GM18873 (cell line): ENCODE results near the gene TMEM151B.
A peak's percentile ranks its signal among the peaks of the same experiment; 100 is the strongest.
"Not testable (repeated sequence)": the region's sequence is repeated elsewhere in the genome, so short reads cannot be mapped to it uniquely, and the experiment has no call there.

Experiments
- ATAC-seq: cut with Tn5 transposase; IDR thresholded peaks from one replicate; pipeline ENCODE4 v1.9.1; 2021; ENCODE audit warnings: mild to moderate bottlenecking, moderate library complexity, moderate number of reproducible peaks; ENCODE audit not compliant: unreplicated experiment, low FRiP score

Gene TMEM151B

GRCh38 chr6:44269921-44270525 lies at the start of gene TMEM151B:
Gene TMEM151B (plus strand): TSS chr6:44270450. CDS start chr6:44270743, 293 bp downstream.
- no peak for ATAC-seq

GRCh38 chr6:44220913-44221290 lies 49.3 kb upstream of the TMEM151B start:
- no peak for ATAC-seq

GRCh38 chr6:44221291-44221960 lies 48.8 kb upstream of the TMEM151B start:
- ATAC-seq = peak; percentile 42

DNA sequence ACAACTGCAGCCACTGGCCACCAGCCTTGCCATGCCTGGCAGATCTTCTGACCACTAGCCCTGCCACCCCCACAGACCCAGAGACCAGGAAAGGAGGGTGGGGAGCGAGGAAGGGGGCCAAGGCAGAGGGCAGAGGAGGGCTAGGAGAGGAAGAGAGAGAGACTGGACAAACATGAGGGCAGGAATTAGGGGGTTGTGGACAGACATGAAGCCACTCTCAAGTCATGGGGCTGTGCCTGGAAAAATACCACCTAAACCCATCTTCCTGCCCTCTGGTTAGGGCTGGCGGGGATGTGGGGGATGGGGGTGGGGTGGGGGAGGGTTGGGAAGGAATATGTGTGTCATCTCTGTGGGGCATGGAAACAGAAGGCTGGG lies 48.3 kb upstream of the TMEM151B start:
- no peak for ATAC-seq

- no peak for ATAC-seq
Observed at GRCh38 chr6:44222486-44223318, 47.5 kb upstream of the TMEM151B start.

- no peak for ATAC-seq
Observed at GRCh38 chr6:44223319-44224028, 46.8 kb upstream of the TMEM151B start, which contains the start of gene SLC29A1. Gene SLC29A1 (plus strand): TSS chr6:44223595. CDS start chr6:44227314, 3,719 bp downstream.

- ATAC-seq = no peak
Observed at GRCh38 chr6:44224029-44224964, 46.0 kb upstream of the TMEM151B start.

- no peak for ATAC-seq
Observed at GRCh38 chr6:44224965-44225305, 45.3 kb upstream of the TMEM151B start.

DNA sequence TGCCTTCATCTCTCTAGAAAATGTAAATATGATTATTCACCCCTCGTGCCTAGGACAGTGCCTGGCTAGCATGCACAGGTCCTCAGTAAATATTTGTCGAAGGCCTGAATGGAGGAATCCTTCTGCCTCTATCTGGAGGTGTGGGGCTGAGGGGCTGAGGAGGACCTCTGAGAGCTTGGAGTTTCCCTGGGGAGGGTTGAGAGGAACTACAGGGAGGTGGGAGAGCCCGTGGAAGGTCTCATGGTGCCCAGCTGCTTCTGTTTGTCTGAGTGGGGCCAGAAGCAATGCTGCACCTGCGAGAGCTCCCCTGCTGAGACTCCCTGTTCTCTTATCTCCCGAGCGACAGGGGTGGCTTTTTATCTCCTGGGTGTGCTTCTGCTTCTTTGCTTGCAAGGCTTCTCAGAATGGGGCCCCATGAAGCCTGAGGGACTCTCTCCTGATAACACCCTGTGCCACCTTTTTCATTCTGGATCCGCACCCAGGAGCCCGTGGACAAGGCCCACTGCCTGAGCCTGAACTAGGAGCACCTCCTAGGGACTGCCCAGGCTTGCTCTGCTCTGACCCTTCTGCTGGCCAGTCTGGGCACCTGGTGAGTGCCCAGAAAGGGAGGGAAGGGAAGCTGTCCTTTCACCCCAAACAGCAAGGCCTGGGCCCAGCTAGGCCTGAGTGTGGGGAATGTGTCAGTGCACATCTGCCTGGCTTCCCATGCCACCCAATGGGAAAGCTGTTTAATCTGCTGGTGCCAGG lies 44.5 kb upstream of the TMEM151B start:
- no peak for ATAC-seq

GRCh38 chr6:44226368-44227147 lies 43.7 kb upstream of the TMEM151B start:
- no peak for ATAC-seq

GRCh38 chr6:44227148-44227793 lies 43.0 kb upstream of the TMEM151B start:
- ATAC-seq = no peak

DNA sequence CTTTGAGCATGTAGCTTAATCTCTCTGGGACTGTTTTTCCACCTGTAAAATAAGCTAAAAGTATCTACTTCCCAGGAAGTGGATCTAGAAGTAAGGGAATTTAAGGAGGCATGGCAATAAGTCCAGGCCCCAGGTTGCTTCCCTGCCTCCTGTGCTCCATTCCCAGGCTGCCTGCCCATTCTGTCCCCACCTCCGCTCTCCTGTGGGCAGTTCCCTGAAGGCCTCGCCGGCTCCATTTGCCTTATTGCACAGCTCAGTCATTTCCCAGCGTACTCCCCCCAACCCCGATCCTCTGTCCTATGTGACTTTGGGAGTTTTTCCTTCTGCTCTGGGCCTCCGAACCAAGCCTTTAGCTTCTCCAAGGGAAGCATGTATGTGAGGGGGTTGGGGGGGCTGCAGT lies 42.2 kb upstream of the TMEM151B start:
- no peak for ATAC-seq

GRCh38 chr6:44228433-44228832 lies 41.8 kb upstream of the TMEM151B start:
- ATAC-seq = no peak

- no peak for ATAC-seq
Observed at GRCh38 chr6:44228836-44229235, 41.4 kb upstream of the TMEM151B start.

GRCh38 chr6:44229376-44230033 lies 40.7 kb upstream of the TMEM151B start:
- ATAC-seq = no peak

GRCh38 chr6:44230034-44230675 lies 40.1 kb upstream of the TMEM151B start:
- ATAC-seq = no peak

DNA sequence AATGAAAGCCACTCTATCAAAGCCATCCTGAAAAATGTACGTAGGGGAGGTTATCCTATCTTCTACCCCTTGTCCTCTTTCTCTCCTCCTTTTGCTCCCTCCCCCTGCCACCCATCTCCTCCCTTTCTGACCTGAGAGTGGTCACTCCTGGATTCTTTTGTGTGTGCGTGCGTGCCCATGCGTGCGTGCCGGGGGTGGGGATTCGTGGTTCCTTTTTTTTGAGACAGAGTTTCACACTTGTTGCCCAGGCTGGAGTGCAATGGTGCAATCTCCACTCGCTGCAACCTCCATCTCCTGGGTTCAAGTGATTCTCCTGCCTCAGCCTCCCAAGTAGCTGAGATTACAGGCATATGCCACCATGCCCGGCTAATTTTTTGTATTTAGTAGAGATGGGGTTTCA lies 38.8 kb upstream of the TMEM151B start:
- ATAC-seq = not testable (repeated sequence)
